ENCODE measurements around the gene C1QTNF8.

The C1QTNF8 gene

GRCh38 chr16:1127101-1127500 lies 31.1 kb upstream of the C1QTNF8 start:
- no peak for DNase-seq

- no peak for DNase-seq
Measured at GRCh38 chr16:1126586-1126985, 30.5 kb upstream of the C1QTNF8 start.

- DNase-seq, result no peak
Measured at GRCh38 chr16:1126044-1126443, 30.0 kb upstream of the C1QTNF8 start.

DNA sequence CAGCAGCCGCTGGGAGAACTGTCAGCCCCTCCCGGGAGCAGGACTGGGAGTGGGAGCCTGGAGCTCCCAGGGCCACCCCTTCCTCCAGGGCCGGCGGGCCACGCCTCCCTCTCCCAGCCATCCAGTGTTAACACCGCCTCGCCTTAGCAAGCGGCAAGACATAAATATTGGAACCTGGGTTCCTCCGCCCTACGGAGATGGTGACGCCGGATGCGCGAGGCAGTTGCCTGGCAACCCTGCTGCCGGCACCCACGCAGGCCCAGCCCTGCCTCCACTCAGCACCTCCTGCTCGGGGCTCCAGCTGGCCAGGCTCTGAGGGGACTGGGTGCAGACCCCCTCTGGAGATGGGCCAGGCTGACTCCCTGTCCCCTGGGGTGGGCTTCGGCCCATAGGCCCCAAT lies 29.4 kb upstream of the C1QTNF8 start:
- peak; percentile 9 for DNase-seq

DNA sequence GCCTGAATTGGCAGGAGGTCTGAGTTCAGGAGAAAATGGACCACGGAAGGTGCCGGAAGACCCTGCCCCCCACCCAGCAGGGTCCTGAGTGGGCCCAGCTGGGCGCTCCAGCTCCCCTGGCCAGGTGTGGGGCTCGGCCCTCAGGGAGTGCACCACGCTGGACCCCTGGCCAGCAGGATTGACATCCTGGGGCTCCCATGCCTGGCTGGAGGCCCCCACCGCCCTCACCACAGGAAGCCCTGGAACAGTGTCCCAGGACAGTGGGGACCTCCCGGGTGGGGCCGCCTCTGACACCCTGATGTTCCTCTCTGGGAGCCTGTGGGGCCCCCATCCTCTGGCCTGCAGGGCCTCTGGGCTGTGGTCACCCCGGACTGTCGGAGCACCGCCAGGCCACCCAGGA lies 28.8 kb upstream of the C1QTNF8 start:
- no peak for DNase-seq

DNA sequence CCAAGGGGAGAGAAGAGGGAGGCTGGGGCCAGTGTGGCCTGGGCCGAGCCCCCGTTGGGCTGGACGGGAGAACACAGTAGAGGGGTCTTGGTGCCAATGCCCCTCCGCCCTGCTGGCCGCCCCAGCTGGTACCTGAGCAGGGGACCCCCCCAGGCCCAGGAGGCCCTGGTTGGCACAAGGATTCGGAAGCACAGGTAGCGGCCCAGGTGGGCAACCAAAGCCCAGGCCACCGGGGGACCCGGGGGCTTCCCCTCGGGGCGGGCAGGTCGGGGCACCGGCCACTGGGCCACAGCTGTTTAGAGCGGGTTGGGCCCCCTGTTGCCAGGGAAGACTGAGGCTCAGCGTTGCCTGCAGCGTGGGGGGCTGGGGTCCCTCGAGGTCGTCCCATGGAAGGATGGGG lies 28.2 kb upstream of the C1QTNF8 start:
- DNase-seq, result no peak

- no peak for DNase-seq
Measured at GRCh38 chr16:1123525-1124230, 27.6 kb upstream of the C1QTNF8 start.

- DNase-seq, result no peak
Measured at GRCh38 chr16:1122398-1122765, 26.3 kb upstream of the C1QTNF8 start.

GRCh38 chr16:1121601-1122397 lies 25.8 kb upstream of the C1QTNF8 start:
- DNase-seq, result no peak

GRCh38 chr16:1121009-1121408 lies 25.0 kb upstream of the C1QTNF8 start:
- DNase-seq, result no peak

DNA sequence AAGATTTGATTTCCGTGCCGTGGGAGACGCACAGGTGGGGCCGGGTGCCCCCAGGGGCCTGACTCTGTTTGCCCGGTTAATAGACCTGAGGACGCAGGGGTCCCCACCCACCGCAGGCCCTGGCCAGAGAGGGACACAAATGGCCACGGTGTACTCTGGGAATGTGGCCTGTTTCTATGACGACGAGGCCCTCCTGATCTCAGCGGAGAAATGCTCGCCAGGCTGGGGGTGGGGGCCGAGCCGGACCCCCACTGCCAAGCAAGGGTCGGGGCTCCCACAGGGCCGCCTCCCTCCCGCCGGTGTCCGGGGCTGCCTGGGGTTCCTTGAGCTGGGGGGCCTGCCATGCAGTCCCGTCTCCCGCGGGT lies 24.5 kb upstream of the C1QTNF8 start:
- DNase-seq, result no peak

- DNase-seq, result no peak
Measured at GRCh38 chr16:1119766-1120576, 23.9 kb upstream of the C1QTNF8 start.

DNA sequence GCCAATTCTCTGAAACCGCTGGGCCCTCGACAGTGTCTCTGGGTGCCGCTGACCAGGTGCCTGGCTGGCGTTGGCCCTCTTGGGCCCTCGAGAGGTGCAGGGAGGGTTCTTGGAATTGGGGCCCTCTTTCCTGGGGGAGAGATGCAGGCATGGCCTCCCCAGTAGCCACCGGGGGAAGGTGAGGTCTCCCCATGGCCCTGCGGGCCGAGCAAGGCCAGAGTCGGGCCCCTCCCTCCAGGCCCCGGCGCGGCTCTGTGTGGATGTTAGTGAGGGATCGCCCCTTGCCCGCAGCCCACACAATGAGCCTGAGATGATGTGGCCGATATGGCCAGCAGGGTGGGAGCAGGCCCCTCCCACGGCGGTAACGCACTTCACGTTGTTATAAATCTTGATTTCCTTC lies 23.1 kb upstream of the C1QTNF8 start:
- no peak for DNase-seq

GRCh38 chr16:1117926-1118325 lies 21.9 kb upstream of the C1QTNF8 start:
- no peak for DNase-seq

DNA sequence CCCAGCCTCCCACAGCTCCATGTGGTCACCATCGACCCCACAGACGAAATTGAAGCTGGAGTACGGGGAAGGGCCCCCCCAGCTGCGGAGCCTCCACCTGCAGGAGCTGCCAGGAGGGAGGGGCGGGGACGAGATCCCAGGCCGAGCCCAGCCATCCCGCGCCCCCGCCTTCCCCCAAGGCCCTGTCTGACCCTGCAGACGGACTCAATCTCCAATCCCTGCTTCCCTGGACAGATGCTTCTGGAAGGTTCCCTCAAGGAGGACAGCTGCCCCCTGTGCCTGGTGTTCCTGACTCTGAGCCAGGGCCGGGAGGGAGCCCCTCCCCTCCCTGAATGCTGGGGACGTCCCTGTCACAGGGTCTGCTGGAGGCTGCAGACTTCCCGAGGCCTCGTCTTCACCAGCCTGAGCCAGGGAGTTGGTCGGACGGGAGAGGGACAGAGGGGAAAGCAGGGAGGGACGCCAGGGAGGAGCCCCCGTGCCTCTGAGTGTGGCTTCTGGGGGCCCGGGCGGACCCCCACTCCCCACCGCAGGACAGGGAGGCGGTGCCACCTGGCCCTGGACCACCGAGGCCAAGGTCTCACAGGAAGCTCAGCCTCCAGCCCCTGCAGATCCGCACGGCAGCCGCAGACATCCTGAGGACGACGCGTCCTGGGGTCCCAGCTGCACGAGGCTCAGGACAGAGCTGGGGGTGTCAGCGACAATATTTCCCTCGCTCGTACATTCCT lies 21.3 kb upstream of the C1QTNF8 start:
- DNase-seq, result no peak

DNA sequence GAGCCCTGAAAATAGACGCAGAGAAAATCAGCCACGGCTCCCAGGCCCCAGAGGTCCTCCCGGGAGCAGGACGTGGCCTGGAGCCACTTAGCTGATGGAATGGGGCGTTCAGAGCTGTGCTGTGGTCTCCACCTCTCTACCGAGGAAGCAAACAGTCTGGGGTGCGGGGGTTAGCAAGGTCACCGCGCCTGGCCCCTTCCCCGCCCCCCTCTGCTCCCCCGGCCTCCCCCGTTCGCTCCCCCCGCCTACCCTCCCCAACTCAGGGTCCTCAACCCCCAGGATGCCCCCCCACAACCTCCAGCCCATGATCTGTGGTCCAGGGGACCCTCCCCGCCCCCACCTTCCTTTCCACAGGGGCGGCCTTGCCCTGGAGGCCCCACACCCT lies 20.6 kb upstream of the C1QTNF8 start:
- no peak for DNase-seq

- no peak for DNase-seq
Measured at GRCh38 chr16:1113889-1114526, 18.0 kb upstream of the C1QTNF8 start.

GRCh38 chr16:1113489-1113888 lies 17.4 kb upstream of the C1QTNF8 start:
- DNase-seq, result no peak

GRCh38 chr16:1112506-1113184 lies 16.6 kb upstream of the C1QTNF8 start:
- no peak for DNase-seq

DNA sequence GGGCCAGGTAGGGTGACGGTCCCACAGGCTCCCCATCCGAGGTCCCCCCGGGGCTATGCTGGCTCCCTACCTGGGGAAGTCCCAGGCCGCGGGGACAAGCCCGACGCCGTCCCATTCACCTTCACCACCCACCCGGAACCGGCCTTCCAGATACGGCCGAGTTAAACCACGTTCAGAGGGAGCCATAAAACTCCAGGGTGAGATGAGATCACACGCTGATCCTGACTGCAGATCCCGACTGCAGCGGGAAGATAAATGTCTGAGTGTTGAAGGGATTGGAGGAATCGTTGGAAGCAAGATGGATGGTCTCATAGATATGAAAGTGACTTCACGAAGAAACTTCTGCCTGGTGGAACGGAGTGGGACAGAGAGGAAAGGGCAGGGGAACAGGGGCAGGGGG lies 13.6 kb upstream of the C1QTNF8 start:
- DNase-seq, result no peak

DNA sequence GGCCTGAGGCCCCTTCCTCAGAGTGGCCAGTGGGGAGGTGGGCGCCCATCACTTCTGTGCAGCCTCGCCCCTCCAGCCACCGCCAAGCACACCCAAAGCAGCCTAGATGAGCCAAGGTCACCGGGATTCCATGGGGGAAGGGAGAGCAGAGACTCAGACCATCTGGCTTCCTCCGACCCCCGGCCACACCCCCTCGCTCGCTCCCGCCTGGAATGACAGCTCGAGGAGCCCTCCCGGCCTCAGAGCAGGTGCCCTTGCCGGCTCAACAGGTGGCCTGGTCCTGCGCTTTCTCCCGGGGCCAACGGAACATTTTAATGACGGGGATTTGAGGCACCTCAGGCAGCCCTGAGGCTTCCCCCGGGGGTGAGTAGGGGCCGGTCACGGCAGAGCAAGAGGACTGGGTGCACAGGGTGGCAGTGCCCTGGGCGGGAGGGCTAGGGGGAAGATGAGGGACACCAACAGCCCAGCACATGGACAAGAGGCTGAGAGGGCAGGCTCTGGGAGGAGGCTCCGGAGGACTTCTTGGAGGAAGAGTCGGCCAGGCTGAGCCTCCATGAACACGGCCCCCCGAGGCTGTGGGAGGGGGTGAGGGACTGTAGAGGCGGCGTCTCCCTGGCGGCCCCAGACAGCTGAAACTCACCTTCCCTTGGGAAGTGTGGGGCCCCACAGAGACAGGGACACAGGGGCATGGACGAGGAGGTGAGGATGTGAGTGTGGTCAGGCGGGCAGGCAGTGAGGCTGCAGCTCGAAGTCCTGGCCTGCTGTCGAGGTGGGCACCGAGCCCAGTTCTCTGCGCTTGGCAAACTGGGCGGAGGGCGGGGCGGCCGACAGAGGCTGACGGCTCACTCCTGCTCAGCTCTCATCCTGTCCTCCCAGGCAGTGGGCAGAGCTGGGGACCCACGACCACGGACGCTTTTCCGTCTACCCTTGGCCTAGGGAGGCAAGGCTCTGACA lies 12.5 kb upstream of the C1QTNF8 start:
- no peak for DNase-seq
